Nephron progenitor cell (in vitro differentiated cells): Measurements from ENCODE around the gene IGF2BP1.

ENCODE experiments used
- DNase-seq: peaks from one replicate; pipeline ENCODE4 v3.0.0; 2021
- H3K27ac Mint-ChIP-seq: 2 replicates; pipeline ENCODE4 v1.8.0; 2021; ENCODE audit warnings: mild to moderate bottlenecking, moderate library complexity, mixed read lengths
- H3K27me3 Mint-ChIP-seq: 2 replicates; pipeline ENCODE4 v1.8.0; 2021; ENCODE audit warnings: mild to moderate bottlenecking, low read depth, mixed read lengths; ENCODE audit not compliant: poor library complexity
- H3K36me3 Mint-ChIP-seq: 2 replicates; pipeline ENCODE4 v1.8.0; 2021; ENCODE audit warnings: low read depth, mixed read lengths
- H3K4me1 Mint-ChIP-seq: 2 replicates; pipeline ENCODE4 v1.8.0; 2021; ENCODE audit warnings: mixed read lengths
- H3K4me3 Mint-ChIP-seq: 2 replicates; pipeline ENCODE4 v1.8.0; 2021; ENCODE audit warnings: mild to moderate bottlenecking, moderate library complexity, mixed read lengths
- H3K9me3 Mint-ChIP-seq: 2 replicates; pipeline ENCODE4 v1.8.0; 2021; ENCODE audit warnings: mild to moderate bottlenecking, moderate library complexity, mixed read lengths
- CTCF ChIP-seq: fragments of 200-600 bp; sonication (generic); IDR thresholded peaks from 2 replicates; pipeline ENCODE4 v1.5.0; 2021; ENCODE audit warnings: antibody characterized with exemption

The IGF2BP1 gene

GRCh38 chr17:48981927-48982539 is 15.2 kb upstream of the IGF2BP1 start:
- Mint-ChIP-seq H3K9me3 (peaks cover 9% of the 10 kb centered on the region), H3K27ac (no peak overlapping the region), H3K27me3 (peaks cover 3% of the 10 kb centered on the region), H3K4me3 (no peak overlapping the region), H3K4me1 (no peaks in the 10 kb centered on the region), H3K36me3 (no peaks in the 10 kb centered on the region)
- no peak for TF ChIP-seq CTCF
- DNase-seq = no peak

GRCh38 chr17:48985436-48986245 is 11.5 kb upstream of the IGF2BP1 start:
- no peak overlapping the region for H3K27ac Mint-ChIP-seq
- no peaks in the 10 kb centered on the region for H3K36me3 Mint-ChIP-seq
- no peak for TF ChIP-seq CTCF
- H3K27me3 Mint-ChIP-seq = peaks cover 3% of the 10 kb centered on the region
- DNase-seq = no peak
- H3K4me1 Mint-ChIP-seq = peaks cover 17% of the 10 kb centered on the region
- no peak overlapping the region for H3K4me3 Mint-ChIP-seq
- H3K9me3 Mint-ChIP-seq = peaks cover 9% of the 10 kb centered on the region

- Mint-ChIP-seq H3K36me3 (no peaks in the 10 kb centered on the region), H3K27ac (no peak overlapping the region), H3K9me3 (no peaks in the 10 kb centered on the region), H3K27me3 (no peaks in the 10 kb centered on the region), H3K4me1 (peaks cover 52% of the 10 kb centered on the region), H3K4me3 (no peak overlapping the region)
- DNase-seq = no peak
- TF ChIP-seq CTCF = no peak
Measured at GRCh38 chr17:48989100-48989499, 8.1 kb upstream of the IGF2BP1 start.

GRCh38 chr17:48990882-48991357 is 6.3 kb upstream of the IGF2BP1 start:
- Mint-ChIP-seq H3K36me3 (no peaks in the 10 kb centered on the region), H3K4me1 (peaks cover 65% of the 10 kb centered on the region), H3K9me3 (no peaks in the 10 kb centered on the region), H3K27me3 (no peaks in the 10 kb centered on the region), H3K27ac (peak overlapping the region; percentile 58), H3K4me3 (peak overlapping the region; percentile 77)
- no peak for TF ChIP-seq CTCF
- no peak for DNase-seq

- H3K4me3 Mint-ChIP-seq = peak overlapping the region; percentile 71
- no peaks in the 10 kb centered on the region for H3K36me3 Mint-ChIP-seq
- no peak for DNase-seq
- no peaks in the 10 kb centered on the region for H3K9me3 Mint-ChIP-seq
- peaks cover 63% of the 10 kb centered on the region for H3K4me1 Mint-ChIP-seq
- TF ChIP-seq CTCF = no peak
- peaks cover 3% of the 10 kb centered on the region for H3K27me3 Mint-ChIP-seq
- H3K27ac Mint-ChIP-seq = peak overlapping the region; percentile 97
Measured at GRCh38 chr17:48992444-48992843, 4.7 kb upstream of the IGF2BP1 start.
